Measurements from ENCODE around the gene PARD3. TPM values are rescaled to one million over a fixed set of nuclear protein-coding genes. Genes with fewer than 3 reads are reported as not detected.
A peak's percentile ranks its signal among the peaks of the same experiment; 100 is the strongest.

The PARD3 gene
- total RNA-seq, 1 donor from 2014 or later: 58.7 TPM

GRCh38 chr10:34513636-34514035 is 301.5 kb downstream of the PARD3 start:
- Mint-ChIP-seq H3K27me3 (ENCODE audit: insufficient read depth, low read depth) (no peaks in the 10 kb centered on the region), H3K36me3 (peaks cover 34% of the 10 kb centered on the region), H3K4me3 (no peak overlapping the region), H3K27ac (no peak overlapping the region), H3K4me1 (peaks cover 7% of the 10 kb centered on the region), H3K9me3 (peaks cover 8% of the 10 kb centered on the region)
- Histone ChIP-seq H3K4me1 (no peaks in the 10 kb centered on the region), H3F3A (ENCODE audit: low read depth) (no peaks in the 10 kb centered on the region), H3K36me3 (no peaks in the 10 kb centered on the region), H3K27ac (no peak overlapping the region), H3K4me2 (no peak overlapping the region), H3K79me2 (ENCODE audit: low read depth) (peaks cover 7% of the 10 kb centered on the region), H3K27me3 (no peaks in the 10 kb centered on the region), H3K9ac (no peak overlapping the region), H4K20me1 (ENCODE audit: low read depth) (no peaks in the 10 kb centered on the region), H3K9me3 (ENCODE audit: low read depth) (no peaks in the 10 kb centered on the region), H2AFZ (replicated peaks) (no peak overlapping the region), H3K4me3 (no peak overlapping the region)
- TF ChIP-seq EZH2 (IDR thresholded peaks at IDR 0.05) (no peak), CTCF (IDR thresholded peaks at IDR 0.05) (no peak), EZH2phosphoT487 (IDR thresholded peaks at IDR 0.05) (no peak)
- no peak for DNase-seq (ENCODE audit: low spot score)

GRCh38 chr10:34507217-34507616 is 307.9 kb downstream of the PARD3 start:
- no peak overlapping the region for H3K9ac ChIP-seq

GRCh38 chr10:34506786-34507185 is 308.3 kb downstream of the PARD3 start:
- peaks cover 59% of the 10 kb centered on the region for H3K4me1 Mint-ChIP-seq

More at GRCh38 chr10:34507217-34507616, 307.9 kb downstream of the PARD3 start:
- Mint-ChIP-seq H3K27me3 (ENCODE audit: insufficient read depth, low read depth) (peaks cover 2% of the 10 kb centered on the region), H3K4me3 (no peak overlapping the region), H3K4me1 (peaks cover 59% of the 10 kb centered on the region), H3K9me3 (no peaks in the 10 kb centered on the region), H3K36me3 (peaks cover 13% of the 10 kb centered on the region), H3K27ac (peak overlapping the region; percentile 76)
- Histone ChIP-seq H3K4me3 (peak overlapping the region; percentile 22), H3F3A (ENCODE audit: low read depth) (no peaks in the 10 kb centered on the region), H3K4me2 (peak overlapping the region; percentile 65), H3K79me2 (ENCODE audit: low read depth) (no peaks in the 10 kb centered on the region), H3K4me1 (peaks cover 16% of the 10 kb centered on the region), H2AFZ (replicated peaks) (no peak overlapping the region), H3K27ac (no peak overlapping the region), H3K36me3 (no peaks in the 10 kb centered on the region), H4K20me1 (ENCODE audit: low read depth) (no peaks in the 10 kb centered on the region), H3K27me3 (no peaks in the 10 kb centered on the region), H3K9me3 (ENCODE audit: low read depth) (no peaks in the 10 kb centered on the region)
- DNase-seq (ENCODE audit: low spot score): peak; percentile 64
- TF ChIP-seq EZH2 (IDR thresholded peaks at IDR 0.05): no peak
- no peak for TF ChIP-seq EZH2phosphoT487 (IDR thresholded peaks at IDR 0.05)
- TF ChIP-seq CTCF (IDR thresholded peaks at IDR 0.05): no peak

More at GRCh38 chr10:34506786-34507185, 308.3 kb downstream of the PARD3 start:
- Histone ChIP-seq H3K4me1 (peaks cover 16% of the 10 kb centered on the region), H4K20me1 (ENCODE audit: low read depth) (no peaks in the 10 kb centered on the region), H3K4me2 (peak overlapping the region; percentile 65), H3K36me3 (no peaks in the 10 kb centered on the region), H3K9me3 (ENCODE audit: low read depth) (no peaks in the 10 kb centered on the region), H3K27me3 (no peaks in the 10 kb centered on the region), H3K27ac (no peak overlapping the region), H3K4me3 (no peak overlapping the region), H3F3A (ENCODE audit: low read depth) (no peaks in the 10 kb centered on the region), H2AFZ (replicated peaks) (no peak overlapping the region), H3K9ac (no peak overlapping the region), H3K79me2 (ENCODE audit: low read depth) (no peaks in the 10 kb centered on the region)
- H3K36me3 Mint-ChIP-seq: peaks cover 16% of the 10 kb centered on the region
- DNase-seq (ENCODE audit: low spot score): no peak
- H3K27ac Mint-ChIP-seq: no peak overlapping the region
- no peak for TF ChIP-seq EZH2phosphoT487 (IDR thresholded peaks at IDR 0.05)
- no peak for TF ChIP-seq EZH2 (IDR thresholded peaks at IDR 0.05)
- no peak for TF ChIP-seq CTCF (IDR thresholded peaks at IDR 0.05)
- peaks cover 2% of the 10 kb centered on the region for H3K27me3 Mint-ChIP-seq (ENCODE audit: insufficient read depth, low read depth)
- H3K9me3 Mint-ChIP-seq: peaks cover 2% of the 10 kb centered on the region
- H3K4me3 Mint-ChIP-seq: no peak overlapping the region

Measured in neural progenitor cell (in vitro differentiated cells).